Activated T-helper 9 cell treated with anti-CD3 and anti-CD28 coated beads, Interleukin-2, amount 50 U/mL, for 16 hours (primary cell): ENCODE results near the gene CHST3.
"Not testable (repeated sequence)": the region's sequence is repeated elsewhere in the genome, so short reads cannot be mapped to it uniquely, and the experiment has no call there.

Experiments
- DNase-seq: peaks from one replicate; pipeline ENCODE4 v3.0.0-alpha.2; 2020; ENCODE audit warnings: low read depth

The CHST3 gene

GRCh38 chr10:71988895-71989294, 24.7 kb downstream of the CHST3 start:
- DNase-seq: not testable (repeated sequence)

DNA sequence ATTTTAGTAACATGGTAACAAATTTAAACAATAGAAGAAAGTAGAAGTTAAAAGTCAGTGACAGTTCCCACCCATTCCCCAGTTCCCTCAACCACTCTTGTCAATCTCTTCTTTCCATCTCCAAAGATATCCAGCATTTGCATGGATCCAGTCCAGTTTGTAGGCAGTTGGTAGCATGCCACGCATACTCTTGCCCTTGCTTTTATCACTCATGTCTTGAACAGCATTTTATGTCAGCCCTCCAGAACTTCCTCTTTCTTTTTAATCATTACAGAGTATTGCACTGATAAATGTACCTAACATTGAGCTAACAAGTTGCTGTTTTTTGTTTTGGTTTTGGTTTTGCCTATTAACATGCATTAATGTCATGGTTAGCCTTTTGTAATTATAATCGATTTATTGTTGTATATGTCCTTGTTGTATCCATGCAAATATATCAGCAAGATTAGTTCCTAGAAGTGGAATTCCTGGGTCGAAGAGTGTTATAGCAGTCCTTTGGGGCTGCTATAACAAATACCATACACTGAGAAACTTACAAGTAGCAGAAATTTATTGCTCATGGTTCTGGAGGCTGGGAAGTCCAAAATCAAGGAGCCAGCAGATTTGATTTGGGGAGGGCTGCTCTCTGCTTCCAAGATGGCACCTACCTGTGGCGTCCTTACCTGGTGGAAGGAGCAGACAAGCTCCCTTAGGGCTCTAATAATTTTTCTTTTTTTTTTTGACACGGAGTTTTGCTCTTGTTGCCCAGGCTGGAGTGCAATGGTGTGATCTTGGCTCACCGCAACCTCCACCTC, 25.7 kb downstream of the CHST3 start:
- DNase-seq: no peak

DNA sequence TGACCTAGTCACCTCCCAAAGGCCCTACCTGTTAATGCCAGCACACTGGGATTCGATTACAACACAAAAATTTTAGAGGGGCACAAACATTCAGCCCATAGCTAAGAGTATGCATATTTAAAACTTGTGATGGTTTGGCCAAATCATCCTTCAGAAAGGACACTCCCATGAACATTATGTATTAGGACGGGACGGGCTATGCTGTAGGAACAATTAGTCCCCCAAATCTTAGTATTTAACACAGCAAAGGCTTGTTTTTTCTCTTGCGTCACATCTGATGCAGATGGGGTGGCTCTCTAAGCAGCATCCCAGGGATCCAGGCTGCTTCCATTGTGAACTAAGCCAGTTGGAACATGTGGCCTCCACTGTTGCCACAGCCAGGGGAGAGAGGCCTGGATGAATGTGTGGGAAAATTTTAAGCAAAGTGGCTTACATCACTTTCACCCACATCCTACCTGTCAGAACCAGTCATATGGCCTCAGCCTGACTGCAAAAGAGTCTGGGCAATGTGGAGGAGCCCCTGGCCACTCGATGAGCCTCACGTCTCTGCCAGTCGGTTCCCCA, 26.6 kb downstream of the CHST3 start:
- DNase-seq: no peak

DNA sequence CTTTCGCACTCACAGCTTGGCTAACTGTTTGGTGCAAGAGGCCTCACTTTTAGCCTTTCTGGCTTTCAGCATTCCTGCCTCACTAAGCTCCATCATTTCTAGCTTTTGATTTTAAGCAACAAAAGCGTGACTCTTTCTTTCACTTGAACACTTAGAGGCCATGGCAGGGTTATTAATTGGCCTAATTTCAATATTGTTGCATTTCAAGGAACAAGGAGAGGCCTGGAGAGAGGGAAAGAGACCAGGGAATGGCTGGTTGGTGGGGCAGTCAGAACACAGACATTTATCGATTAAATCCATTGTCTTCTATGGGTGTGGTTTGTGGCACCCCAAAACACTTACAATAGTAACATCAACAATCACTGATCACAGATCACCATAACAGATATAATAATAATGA, 31.3 kb downstream of the CHST3 start:
- no peak for DNase-seq

DNA sequence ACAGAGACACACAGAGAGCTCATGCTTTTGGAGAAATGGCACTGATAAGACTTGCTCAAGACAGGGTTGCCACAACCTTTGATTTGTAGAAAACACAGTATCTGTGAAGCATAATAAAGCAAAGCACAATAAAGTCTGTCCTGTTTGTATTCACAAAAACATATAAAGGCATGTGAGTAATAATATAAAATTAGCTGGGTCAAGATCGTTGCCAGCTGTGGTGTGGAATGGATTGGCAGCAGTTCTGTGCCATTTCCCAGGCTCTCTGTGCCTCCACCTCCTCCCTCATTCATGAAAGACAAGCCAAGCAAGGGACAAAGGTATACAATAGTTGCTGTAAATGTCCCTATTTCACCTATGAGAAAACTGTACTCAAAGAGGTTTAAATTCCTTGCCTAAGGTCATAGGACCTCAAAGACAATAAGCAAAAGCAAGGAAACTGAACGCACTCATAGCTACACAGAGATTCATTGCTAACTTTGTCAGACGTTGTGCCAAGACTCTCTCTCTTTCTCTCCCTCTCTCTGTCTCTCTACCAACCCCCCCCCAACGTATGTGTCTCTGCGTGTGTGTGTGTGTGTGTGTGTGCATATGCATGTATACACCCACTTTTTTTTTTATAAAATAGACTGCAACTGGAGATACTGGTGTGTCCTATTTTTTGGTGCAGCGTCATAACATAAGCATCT, 31.8 kb downstream of the CHST3 start:
- no peak for DNase-seq

DNA sequence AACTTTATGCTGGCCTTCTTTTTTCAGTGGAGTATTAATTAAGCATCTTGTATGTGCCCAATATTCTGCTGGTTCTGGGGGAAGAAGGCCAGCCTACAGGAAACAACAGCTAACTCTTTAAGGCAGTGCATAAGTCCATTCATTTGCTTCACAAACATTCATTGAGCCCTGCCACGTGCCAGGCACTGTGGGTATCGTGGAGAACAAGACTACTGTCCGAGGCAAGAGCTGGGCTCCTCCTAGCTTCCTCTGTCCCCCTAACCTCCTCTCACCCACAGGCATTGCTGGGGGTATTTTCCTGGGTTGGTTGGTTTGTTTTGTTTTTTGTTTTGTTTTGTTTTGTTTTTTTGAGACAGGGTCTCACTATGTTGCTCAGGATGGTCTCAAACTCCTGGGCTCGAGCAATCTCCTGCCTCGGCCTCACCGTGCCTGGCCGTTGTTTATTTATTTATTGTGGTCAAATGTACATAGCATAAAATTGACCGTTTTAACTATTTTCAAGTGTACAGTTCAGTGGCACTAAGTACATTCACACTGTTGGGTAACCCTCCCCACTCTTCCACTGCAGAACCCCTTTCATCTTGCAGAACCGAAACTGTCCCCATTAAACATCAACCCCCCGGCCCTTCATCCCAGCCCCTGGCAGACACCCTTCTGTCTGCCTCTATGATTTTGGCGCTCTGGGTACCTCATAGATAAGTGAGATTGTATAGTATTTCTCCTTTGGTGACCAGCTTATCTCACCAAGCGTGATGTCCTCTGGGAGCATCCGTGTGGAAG, 32.6 kb downstream of the CHST3 start:
- DNase-seq: no peak

DNA sequence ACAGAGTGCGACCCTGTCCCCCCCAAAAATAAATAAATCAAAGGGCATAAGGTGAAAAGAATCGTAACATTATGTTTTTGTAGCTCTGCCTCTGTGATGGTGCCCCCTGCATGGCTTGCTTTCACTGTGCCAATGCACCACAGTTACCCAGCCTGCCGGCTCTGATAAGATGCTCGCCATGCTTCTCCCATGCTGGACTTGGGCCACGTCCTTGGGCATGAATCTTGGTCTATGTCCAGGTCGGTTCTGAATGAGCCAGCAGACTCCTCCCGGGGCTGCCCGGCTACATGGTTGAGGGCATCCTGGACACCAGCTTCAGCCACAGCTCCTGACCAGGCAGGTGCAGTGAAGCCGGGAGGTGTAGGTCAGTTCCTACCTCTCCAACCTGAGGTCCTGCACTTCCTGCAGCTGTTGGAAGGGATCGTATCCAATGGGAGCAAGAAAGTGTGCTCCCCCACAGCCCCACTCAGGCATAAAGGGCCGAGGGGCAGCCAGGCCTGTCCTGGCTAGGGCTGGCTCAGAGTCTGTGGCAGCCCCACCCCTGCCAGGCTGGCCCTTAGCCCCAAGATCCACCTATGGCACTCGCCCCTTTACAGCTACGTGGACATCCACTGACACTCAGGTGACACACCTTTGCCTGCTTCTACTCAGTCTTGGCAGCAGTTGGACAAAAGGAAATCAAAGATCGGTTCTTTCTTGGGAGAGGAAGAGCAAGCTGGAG, 34.1 kb downstream of the CHST3 start:
- DNase-seq: no peak

- no peak for DNase-seq
Measured at GRCh38 chr10:71998840-71999194, 34.6 kb downstream of the CHST3 start.

- DNase-seq: no peak
Measured at GRCh38 chr10:71999360-72000072, 35.3 kb downstream of the CHST3 start.

- DNase-seq: no peak
Measured at GRCh38 chr10:72000073-72001032, 36.2 kb downstream of the CHST3 start.

DNA sequence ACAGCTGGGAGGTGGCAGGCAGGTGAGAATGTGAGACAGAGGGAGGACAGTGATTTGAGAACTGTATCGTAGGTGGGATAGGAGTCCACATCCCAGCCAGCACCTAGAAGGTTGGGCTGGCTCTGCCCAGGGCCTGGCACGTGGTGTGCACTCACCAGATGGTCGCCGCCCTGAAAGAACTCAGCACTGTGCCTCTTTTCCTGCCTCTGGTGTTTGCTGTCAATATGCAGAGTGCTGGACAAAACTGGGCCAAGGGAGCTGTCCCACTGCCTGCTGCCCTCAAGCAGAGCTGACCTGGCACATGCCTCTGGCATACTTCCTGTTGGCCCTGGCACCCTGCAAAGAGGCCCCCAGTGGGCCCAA, 36.8 kb downstream of the CHST3 start:
- no peak for DNase-seq

DNA sequence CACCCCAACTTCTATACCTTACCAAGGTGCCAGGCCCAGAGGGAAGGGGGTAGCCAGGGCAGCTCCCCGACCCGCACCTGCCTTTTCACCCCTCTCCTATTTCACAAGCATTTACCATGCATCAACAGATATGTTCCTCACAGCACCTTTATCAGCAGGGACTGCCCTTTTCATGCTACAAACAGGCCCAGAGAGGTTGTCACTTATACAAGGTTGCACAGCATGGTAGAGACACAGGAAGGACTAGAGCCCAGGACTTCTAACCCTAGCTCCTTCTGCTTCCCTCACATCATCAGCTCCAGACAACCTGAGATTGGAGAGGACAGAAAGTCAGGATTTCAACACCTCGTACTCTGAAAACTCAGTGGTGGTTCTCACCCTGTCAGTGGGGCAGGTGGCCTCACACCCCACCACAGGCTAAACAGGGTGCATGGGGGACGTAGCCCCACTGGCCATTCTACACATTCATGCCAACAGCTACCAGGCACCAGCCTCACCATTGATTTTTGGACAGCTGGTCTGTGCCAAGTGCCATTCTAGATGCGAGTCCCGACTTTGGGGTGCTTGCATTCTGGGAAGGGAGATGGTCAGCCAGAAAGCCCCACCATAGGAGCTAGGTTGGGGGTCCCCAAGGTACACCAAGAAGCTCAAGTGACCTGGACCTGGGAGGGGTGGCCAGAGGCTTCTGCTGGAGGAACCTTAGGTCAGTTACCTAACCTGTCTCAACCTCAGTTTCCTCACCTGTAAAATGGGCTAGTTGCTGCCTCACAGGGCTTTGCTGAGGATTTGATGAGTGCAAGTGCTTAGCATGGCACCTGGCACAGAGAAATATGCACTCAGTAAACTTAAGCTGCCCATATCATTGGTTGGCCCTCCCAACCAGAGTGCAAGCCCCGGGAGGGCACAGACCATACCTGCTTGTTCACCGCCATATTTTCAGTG, 38.4 kb downstream of the CHST3 start:
- DNase-seq: no peak

DNA sequence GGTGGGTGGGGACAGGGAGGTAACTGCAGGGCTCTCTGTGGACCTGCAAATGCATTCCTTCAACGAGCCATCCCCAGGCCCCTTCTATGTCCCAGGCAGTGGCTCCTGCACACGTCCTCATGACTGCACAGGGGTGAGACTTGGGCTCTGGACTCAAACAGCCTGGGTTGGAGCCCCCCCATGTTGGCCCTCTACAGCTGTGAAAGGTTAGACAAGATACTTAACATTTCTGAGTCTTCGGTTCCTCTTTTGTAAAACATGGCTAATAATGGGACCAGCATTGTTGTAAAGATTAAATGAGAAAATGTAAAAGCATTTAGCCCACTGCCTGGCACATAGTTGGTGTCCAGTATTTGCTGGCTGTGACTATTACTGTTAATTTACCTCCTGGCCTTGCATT, 41.8 kb downstream of the CHST3 start:
- DNase-seq: no peak

GRCh38 chr10:72007246-72007892, 43.2 kb downstream of the CHST3 start:
- DNase-seq: no peak

DNA sequence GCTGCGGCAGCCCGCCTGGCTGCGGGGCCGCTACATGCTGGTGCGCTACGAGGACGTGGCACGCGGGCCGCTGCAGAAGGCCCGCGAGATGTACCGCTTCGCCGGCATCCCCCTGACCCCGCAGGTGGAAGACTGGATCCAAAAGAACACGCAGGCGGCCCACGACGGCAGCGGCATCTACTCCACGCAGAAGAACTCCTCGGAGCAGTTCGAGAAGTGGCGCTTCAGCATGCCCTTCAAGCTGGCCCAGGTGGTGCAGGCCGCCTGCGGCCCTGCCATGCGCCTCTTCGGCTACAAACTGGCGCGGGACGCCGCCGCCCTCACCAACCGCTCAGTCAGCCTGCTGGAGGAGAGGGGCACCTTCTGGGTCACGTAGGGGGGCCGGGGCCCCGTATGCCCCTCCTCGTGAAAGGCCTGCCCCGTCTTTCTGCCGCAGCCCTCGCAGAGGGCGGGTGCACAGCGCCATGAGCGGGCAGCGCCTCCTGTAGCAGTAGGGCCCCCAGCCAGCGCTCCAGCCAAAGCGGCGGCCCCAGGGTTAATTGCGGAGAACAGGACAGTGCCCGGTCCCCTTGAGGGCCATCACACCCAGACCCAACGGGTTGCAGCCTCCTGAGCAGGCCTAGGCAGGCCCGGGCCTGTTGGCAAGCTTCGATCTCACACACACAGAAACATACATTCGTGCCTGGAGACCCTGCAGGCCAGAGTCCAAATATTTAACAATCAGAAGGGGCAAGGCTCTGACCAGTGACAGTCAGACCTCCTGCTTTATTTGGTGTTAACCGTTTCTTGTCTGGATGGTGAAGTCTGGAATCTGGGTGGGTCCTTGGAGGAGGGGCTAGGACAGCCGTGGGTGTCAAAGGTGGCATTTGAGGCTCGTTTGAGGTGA, 44.1 kb downstream of the CHST3 start:
- no peak for DNase-seq

DNA sequence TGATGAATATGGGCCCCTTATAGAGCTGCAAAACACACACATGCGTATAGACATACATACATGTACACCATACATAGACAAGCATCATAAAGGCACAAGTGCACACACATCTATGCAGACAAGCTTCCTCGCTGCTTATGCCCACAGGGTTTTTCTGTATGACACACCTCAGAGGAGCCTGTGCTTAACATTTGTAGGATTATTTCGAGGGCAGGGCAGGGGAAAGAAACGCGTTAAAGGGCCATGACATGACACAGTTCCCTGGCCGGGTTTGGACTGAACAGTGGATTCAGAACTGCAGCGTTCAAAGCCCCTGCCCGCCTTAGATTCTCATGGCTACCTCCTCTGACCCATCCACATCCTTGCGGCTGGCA, 44.8 kb downstream of the CHST3 start:
- no peak for DNase-seq

GRCh38 chr10:72009425-72010081, 45.4 kb downstream of the CHST3 start:
- DNase-seq: no peak
